CD4-positive, alpha-beta T cell (primary cell): Measurements from ENCODE around the gene SSTR5. TPM values are rescaled to one million over a fixed set of nuclear protein-coding genes. Genes with fewer than 3 reads are reported as not detected.
"Not testable (repeated sequence)": the region's sequence is repeated elsewhere in the genome, so short reads cannot be mapped to it uniquely, and the experiment has no call there.

Experiments
- ATAC-seq: fragments of 200-7000 bp; cut with Tn5 transposase; one replicate; pipeline ENCODE4 v1.10.0; 2022; ENCODE audit warnings: mild to moderate bottlenecking; ENCODE audit not compliant: poor library complexity
- CTCF ChIA-PET: fragments of 350-600 bp; sonication (Branson Sonifier 250); formaldehyde crosslinking; loops from one replicate; lab custom pipeline; 2021; ENCODE audit warnings: antibody characterized with exemption, inconsistent platforms; lab: Charles Lee
- POLR2A ChIA-PET: fragments of 350-600 bp; sonication (Branson Sonifier 250); formaldehyde crosslinking; loops from one replicate; lab custom pipeline; 2021; ENCODE audit warnings: antibody characterized with exemption, inconsistent platforms; lab: Charles Lee
- DNase-seq, 14 experiments: peaks; one replicate each; pipeline ENCODE4 v3.0.0-alpha.2; 2013 to 2020; ENCODE audit warnings: mixed read lengths in 2 of 14
- H3K27ac ChIP-seq, 2 donors: one replicate each; pipeline versions ENCODE4 v1.5.1 to v1.7.0; 2013; ENCODE audit warnings: low read length in 2 of 2, low read depth in 1 of 2, mild to moderate bottlenecking in 1 of 2
- H3K27me3 ChIP-seq, 2 experiments: 1 replicate in 1 of 2; 2 replicates in 1 of 2; pipeline versions ENCODE4 v1.6.1 to v1.7.0; 2013; ENCODE audit warnings: low read length in 2 of 2, control low read depth in 1 of 2, mild to moderate bottlenecking in 1 of 2, moderate library complexity in 1 of 2; ENCODE audit not compliant: insufficient read depth in 2 of 2, control insufficient read depth in 1 of 2
- H3K36me3 ChIP-seq: one replicate; pipeline ENCODE4 v1.6.1; 2013; ENCODE audit warnings: low read length, control low read depth; ENCODE audit not compliant: insufficient read depth
- H3K4me1 ChIP-seq: one replicate; pipeline ENCODE4 v1.6.1; 2013; ENCODE audit warnings: low read length, control low read depth; ENCODE audit not compliant: insufficient read depth
- H3K4me3 ChIP-seq: one replicate; pipeline ENCODE4 v1.5.1; 2013; ENCODE audit warnings: mild to moderate bottlenecking, low read length, moderate library complexity
- H3K9me3 ChIP-seq, 2 experiments: 1 replicate in 1 of 2; 2 replicates in 1 of 2; pipeline versions ENCODE4 v1.6.1 to v1.7.0; 2013; ENCODE audit warnings: low read length in 2 of 2, mild to moderate bottlenecking in 2 of 2, control low read depth in 1 of 2, moderate library complexity in 1 of 2; ENCODE audit not compliant: control insufficient read depth in 1 of 2, insufficient read depth in 1 of 2
- H3K27ac Mint-ChIP-seq: one replicate; pipeline ENCODE4 v1.8.0; 2020; ENCODE audit warnings: mixed read lengths
- H3K27me3 Mint-ChIP-seq: one replicate; pipeline ENCODE4 v1.8.0; 2021; ENCODE audit warnings: mixed read lengths
- H3K36me3 Mint-ChIP-seq: one replicate; pipeline ENCODE4 v1.8.0; 2021; ENCODE audit warnings: low read depth, mixed read lengths
- H3K4me1 Mint-ChIP-seq: one replicate; pipeline ENCODE4 v1.8.0; 2021; ENCODE audit warnings: low read depth, mixed read lengths
- H3K4me3 Mint-ChIP-seq: one replicate; pipeline ENCODE4 v1.8.0; 2020; ENCODE audit warnings: mild to moderate bottlenecking, mixed read lengths
- H3K9me3 Mint-ChIP-seq: one replicate; pipeline ENCODE4 v1.8.0; 2020; ENCODE audit warnings: mixed read lengths
- intact Hi-C, 2 experiments: fragments of 100-400 bp; cut with DNase I in 1 of 2; cut with micrococcal nuclease in 1 of 2; formaldehyde crosslinking; loops; one replicate each; pipeline versions ENCODE4 v1.15.1 to v1.9.0; 2023 to 2025; cut with DNase I, micrococcal nuclease
- total RNA-seq, 174 experiments: library from RNA in 2 of 174; stranded (reverse) in 2 of 174; gene quantifications; one replicate each; pipeline ENCODE4 v1.2.3 and lab custom pipeline; 2021 to 2026
- TF ChIP-seq, protein P1 (sequence below): fragments of 200-600 bp; IDR thresholded peaks from one replicate; pipeline ENCODE4 v1.8.0; 2022; ENCODE audit warnings: antibody characterized with exemption, mild to moderate bottlenecking

The SSTR5 gene
- total RNA-seq, 2 experiments from 2014 or later, result not detected

DNA sequence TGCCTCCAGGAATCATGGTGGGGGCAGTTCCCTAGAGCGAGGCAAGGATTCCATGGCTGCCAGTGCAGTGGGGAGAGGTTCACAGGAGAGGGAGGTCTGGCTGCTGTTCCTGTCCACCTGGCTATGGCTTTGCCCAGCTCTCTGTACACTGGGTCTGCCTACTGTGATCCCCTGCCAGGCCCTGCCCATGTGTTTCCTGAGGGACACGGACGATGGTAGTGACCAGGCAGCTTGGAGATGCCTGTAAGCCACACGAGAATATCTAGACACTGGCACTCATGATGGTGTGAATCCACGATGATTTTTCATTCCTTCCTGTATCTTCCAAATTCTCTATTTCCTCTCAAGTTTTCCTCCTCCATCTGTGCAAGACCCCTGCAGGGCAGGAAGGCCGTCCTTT, 12.4 kb downstream of the SSTR5 start:
- no peaks in the 10 kb centered on the region for H3K36me3 Mint-ChIP-seq
- H3K9me3 Mint-ChIP-seq, result peaks cover 9% of the 10 kb centered on the region
- Histone ChIP-seq H3K27me3 (peaks cover 35 to 45% of the 10 kb centered on the region in 2 experiments), H3K36me3 (no peaks in the 10 kb centered on the region), H3K4me3 (no peak overlapping the region), H3K4me1 (no peaks in the 10 kb centered on the region), H3K9me3 (peaks cover 24 to 55% of the 10 kb centered on the region in 2 experiments), H3K27ac (no peak overlapping the region)
- POLR2A ChIA-PET, result no interaction called here
- no peak overlapping the region for H3K27ac Mint-ChIP-seq
- H3K4me3 Mint-ChIP-seq, result no peak overlapping the region
- TF ChIP-seq, protein P1, sequence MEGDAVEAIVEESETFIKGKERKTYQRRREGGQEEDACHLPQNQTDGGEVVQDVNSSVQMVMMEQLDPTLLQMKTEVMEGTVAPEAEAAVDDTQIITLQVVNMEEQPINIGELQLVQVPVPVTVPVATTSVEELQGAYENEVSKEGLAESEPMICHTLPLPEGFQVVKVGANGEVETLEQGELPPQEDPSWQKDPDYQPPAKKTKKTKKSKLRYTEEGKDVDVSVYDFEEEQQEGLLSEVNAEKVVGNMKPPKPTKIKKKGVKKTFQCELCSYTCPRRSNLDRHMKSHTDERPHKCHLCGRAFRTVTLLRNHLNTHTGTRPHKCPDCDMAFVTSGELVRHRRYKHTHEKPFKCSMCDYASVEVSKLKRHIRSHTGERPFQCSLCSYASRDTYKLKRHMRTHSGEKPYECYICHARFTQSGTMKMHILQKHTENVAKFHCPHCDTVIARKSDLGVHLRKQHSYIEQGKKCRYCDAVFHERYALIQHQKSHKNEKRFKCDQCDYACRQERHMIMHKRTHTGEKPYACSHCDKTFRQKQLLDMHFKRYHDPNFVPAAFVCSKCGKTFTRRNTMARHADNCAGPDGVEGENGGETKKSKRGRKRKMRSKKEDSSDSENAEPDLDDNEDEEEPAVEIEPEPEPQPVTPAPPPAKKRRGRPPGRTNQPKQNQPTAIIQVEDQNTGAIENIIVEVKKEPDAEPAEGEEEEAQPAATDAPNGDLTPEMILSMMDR, result no peak
- peaks cover 24% of the 10 kb centered on the region for H3K27me3 Mint-ChIP-seq
- CTCF ChIA-PET, result no interaction called here
- no peak for DNase-seq
- no peaks in the 10 kb centered on the region for H3K4me1 Mint-ChIP-seq
- intact Hi-C loops, result no loop called here
- no peak for ATAC-seq

DNA sequence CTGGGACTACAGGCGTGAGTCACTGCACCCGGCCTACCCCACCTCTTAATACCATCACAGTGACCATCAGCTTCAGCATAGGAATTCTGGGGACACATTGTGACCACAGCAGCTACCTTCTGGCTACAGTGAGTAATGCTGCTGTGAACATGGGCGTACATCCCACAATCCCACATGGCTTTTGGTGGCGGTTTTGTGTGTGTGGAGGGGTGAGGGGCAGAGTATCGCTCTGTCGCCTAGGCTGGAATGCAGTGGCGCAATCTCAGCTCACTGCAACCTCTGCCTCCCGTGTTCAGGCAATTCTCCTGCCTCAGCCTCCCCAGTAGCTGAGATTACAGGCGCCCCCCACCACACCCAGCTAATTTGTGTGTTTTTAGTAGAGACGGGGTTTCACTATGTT, 13.9 kb downstream of the SSTR5 start:
- peaks cover 24 to 54% of the 10 kb centered on the region in 2 experiments for H3K9me3 ChIP-seq
- H3K4me3 Mint-ChIP-seq, H3K9me3 Mint-ChIP-seq, H3K4me3 ChIP-seq, H3K4me1 ChIP-seq, H3K4me1 Mint-ChIP-seq, H3K36me3 ChIP-seq, H3K36me3 Mint-ChIP-seq, DNase-seq, H3K27ac Mint-ChIP-seq, CTCF ChIA-PET, POLR2A ChIA-PET, intact Hi-C loops, ATAC-seq, H3K27ac ChIP-seq: not testable (repeated sequence)
- H3K27me3 Mint-ChIP-seq, result peaks cover 24% of the 10 kb centered on the region
- peaks cover 32 to 34% of the 10 kb centered on the region in 2 experiments for H3K27me3 ChIP-seq

DNA sequence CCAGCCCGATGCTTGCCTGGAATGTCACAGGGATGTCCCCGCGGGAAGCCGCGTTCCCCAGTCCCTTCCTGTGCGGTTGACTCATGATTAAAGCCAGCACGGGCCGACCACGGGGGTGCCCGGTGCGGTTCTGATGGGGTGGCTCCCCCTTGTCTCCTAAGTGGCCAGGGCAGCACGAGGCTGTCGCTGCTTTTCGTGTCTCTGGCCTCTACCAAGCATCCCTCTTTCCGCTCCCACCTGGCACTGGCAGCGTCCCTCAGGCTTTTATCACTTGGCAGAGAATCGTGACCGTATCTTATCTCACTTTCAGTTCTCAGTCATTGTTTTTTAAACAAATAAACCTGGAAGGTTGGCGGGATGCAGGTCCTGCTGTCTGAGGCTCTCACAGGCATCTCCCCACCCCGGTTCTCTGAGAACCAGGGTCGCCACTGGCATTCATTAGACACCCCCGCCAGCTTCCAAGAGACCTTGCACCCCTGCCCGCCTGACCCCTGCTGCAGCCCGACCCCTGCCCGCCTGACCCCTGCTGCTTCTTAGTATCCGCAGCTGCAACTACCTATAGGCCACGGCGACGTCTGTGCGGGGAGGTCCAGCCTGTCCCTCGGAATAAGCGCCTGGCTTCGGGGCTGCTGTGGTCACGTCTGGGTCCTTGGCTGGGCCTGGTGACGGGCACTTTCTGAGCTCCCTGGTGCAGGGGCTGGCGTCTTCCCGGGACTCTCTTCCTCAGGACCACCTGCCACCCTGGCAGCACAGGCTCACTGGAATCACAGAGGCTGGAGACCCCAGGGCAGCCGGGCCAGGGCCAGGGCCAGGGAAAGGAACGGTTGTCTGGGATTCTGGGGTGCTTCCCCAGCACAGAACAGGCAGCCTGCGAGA, 16.0 kb downstream of the SSTR5 start:
- ChIA-PET POLR2A (no interaction called here), CTCF (no interaction called here)
- Mint-ChIP-seq H3K36me3 (no peaks in the 10 kb centered on the region), H3K27me3 (peaks cover 15% of the 10 kb centered on the region), H3K27ac (no peak overlapping the region), H3K4me3 (no peak overlapping the region), H3K4me1 (no peaks in the 10 kb centered on the region), H3K9me3 (peaks cover 9% of the 10 kb centered on the region)
- TF ChIP-seq, protein P1, result no peak
- H3K4me1 ChIP-seq, result no peaks in the 10 kb centered on the region
- ATAC-seq, result no peak
- intact Hi-C loops, result no loop called here
- H3K9me3 ChIP-seq, result peaks cover 23 to 39% of the 10 kb centered on the region in 2 experiments
- no peak overlapping the region for H3K27ac ChIP-seq
- H3K4me3 ChIP-seq, result no peak overlapping the region
- no peaks in the 10 kb centered on the region for H3K36me3 ChIP-seq
- peaks cover 21 to 22% of the 10 kb centered on the region in 2 experiments for H3K27me3 ChIP-seq
- no peak for DNase-seq
